ENCODE data around the gene TTLL11. TPM values are rescaled to one million over a fixed set of nuclear protein-coding genes. Genes with fewer than 3 reads are reported as not detected.

The TTLL11 gene
- total RNA-seq, 4 donors from 2014 or later: 9.8 to 18.6 (median 15.6) TPM

DNA sequence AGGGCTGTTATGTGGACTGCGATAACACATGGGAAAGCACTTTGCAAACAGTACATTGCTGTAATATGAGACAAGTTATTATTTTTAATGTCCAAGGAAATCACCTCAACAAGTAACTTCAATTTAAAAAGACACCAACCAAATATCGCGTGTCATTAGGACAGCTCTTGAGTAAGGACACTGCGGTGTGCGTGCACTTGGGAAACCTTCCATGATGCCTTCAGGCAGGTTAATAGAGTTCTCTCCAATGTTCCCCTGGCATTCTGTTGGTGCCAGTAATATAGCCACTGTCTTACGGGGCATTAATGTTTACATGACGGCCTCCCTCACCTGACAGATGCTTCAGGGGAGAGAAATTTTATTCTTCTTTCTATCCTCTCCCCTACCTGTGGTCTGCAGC, 42.9 kb downstream of the TTLL11 start:
- TF ChIP-seq, protein P1, sequence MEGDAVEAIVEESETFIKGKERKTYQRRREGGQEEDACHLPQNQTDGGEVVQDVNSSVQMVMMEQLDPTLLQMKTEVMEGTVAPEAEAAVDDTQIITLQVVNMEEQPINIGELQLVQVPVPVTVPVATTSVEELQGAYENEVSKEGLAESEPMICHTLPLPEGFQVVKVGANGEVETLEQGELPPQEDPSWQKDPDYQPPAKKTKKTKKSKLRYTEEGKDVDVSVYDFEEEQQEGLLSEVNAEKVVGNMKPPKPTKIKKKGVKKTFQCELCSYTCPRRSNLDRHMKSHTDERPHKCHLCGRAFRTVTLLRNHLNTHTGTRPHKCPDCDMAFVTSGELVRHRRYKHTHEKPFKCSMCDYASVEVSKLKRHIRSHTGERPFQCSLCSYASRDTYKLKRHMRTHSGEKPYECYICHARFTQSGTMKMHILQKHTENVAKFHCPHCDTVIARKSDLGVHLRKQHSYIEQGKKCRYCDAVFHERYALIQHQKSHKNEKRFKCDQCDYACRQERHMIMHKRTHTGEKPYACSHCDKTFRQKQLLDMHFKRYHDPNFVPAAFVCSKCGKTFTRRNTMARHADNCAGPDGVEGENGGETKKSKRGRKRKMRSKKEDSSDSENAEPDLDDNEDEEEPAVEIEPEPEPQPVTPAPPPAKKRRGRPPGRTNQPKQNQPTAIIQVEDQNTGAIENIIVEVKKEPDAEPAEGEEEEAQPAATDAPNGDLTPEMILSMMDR (IDR thresholded peaks at IDR 0.05): no peak
- no peak for TF ChIP-seq POLR2A (IDR thresholded peaks at IDR 0.05)
- TF ChIP-seq EP300 (IDR thresholded peaks at IDR 0.05): no peak
- no peaks in the 10 kb centered on the region for H3K27me3 ChIP-seq
- H3K4me1 ChIP-seq: peaks cover 0 to 9% (median 0%) of the 10 kb centered on the region in 4 donors
- peaks cover 0 to 15% (median 0%) of the 10 kb centered on the region in 3 donors for H3K36me3 ChIP-seq
- no peak overlapping the region for H3K4me3 ChIP-seq
- no peak overlapping the region for H3K27ac ChIP-seq
- DNase-seq (ENCODE audit: low spot score in 2 of 2): no peak
- peaks cover 0 to 7% (median 0%) of the 10 kb centered on the region in 4 donors for H3K9me3 ChIP-seq
- 90 to 96% methylated on average over 7 of the region's 7 CpGs for WGBS, 2 donors

DNA sequence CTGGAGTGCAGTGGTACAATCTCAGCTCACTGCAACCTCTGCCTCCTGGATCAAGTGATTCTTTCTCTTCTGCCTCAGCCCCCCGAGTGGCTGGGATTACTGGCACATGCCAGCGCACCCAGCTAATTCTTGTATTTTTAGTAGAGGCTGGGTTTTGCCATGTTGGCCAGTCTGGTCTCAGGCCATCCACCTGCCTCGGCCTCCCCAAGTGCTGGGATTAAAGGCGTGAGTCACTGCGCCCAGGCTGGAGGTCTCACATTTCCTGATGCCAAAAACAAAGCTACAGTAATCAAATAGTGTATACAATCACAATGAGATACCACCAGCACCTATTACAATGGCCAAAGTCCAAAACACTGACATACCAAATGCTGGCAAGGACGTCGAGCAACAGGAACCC, 51.1 kb downstream of the TTLL11 start:
- TF ChIP-seq POLR2A (IDR thresholded peaks at IDR 0.05): no peak
- TF ChIP-seq, protein P1 (IDR thresholded peaks at IDR 0.05): no peak

DNA sequence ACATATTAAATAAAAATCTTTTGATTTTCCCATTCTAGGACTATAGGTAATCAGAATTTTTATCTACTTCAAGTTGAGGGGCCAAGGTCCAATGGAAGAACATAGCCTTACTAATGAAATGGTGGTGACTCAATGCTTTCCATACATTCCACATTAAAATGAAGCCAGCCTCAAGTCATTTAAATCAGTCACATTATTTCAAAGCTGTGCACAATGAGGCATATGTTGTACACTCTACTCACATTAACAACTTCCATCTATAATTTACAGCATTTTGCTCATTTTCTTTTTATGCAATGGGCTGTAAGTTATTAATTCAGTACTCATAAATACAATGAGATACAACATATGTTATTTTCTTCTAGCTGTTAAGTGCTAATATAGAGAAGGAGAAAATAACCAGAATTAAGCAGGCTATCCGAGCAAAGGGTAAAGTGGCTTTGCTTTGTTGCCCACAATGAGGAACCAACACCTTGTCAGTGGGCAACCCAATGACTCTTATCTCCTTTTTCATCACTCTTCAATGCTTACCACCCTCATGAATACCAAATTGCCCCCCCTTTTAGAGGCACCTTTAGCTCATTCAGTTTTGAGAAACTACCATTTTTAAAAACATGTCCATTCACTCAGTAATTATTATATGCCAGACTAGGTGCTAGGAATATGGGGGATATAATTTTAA, 52.4 kb downstream of the TTLL11 start:
- Histone ChIP-seq H3K27me3 (no peaks in the 10 kb centered on the region), H3K36me3 (peaks cover 0 to 42% (median 0%) of the 10 kb centered on the region in 3 donors), H3K4me3 (no peak overlapping the region), H3K4me1 (peaks cover 0 to 8% (median 0%) of the 10 kb centered on the region in 4 donors), H3K27ac (no peak overlapping the region), H3K9me3 (peaks cover 0 to 2% (median 0%) of the 10 kb centered on the region in 4 donors)
- 0 to 46% methylated on average over 1 of the region's 1 CpG for WGBS, 2 donors
- no peak for DNase-seq (ENCODE audit: low spot score in 2 of 2)
- TF ChIP-seq EP300 (IDR thresholded peaks at IDR 0.05): no peak

More for the DNA sequence above, 51.1 kb downstream of the TTLL11 start:
- no peak overlapping the region for H3K27ac ChIP-seq
- H3K9me3 ChIP-seq: peaks cover 0 to 9% (median 0%) of the 10 kb centered on the region in 4 donors
- H3K27me3 ChIP-seq: no peaks in the 10 kb centered on the region
- no peak for DNase-seq (ENCODE audit: low spot score in 2 of 2)
- H3K4me1 ChIP-seq: peaks cover 0 to 8% (median 0%) of the 10 kb centered on the region in 4 donors
- WGBS, 2 donors: 86 to 94% methylated on average over 7 of the region's 7 CpGs
- no peak overlapping the region for H3K4me3 ChIP-seq
- H3K36me3 ChIP-seq: peaks cover 0 to 51% (median 0%) of the 10 kb centered on the region in 3 donors

DNA sequence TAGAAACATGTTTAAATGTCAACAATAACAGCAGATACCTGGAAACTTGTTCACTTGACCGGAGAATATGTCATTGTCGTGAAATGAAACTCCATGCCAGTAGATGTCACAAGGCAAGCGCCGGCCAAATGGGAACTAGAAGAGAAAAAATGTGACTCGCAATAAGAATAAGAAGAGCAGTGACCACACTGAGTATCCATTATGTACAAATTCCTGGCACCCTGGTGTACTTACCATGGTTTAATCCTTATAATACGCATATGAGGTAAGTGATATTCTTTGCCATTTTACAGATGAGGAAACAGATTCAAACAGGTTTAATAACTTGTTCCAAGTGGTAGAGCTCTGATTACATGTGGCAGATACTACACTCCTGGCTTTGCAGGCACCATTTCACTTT, 53.9 kb downstream of the TTLL11 start:
- DNase-seq (ENCODE audit: low spot score in 2 of 2): no peak
- Histone ChIP-seq H3K27ac (no peak overlapping the region), H3K4me1 (peaks cover 0 to 8% (median 0%) of the 10 kb centered on the region in 4 donors), H3K36me3 (peaks cover 0 to 45% (median 0%) of the 10 kb centered on the region in 3 donors), H3K4me3 (no peak overlapping the region), H3K27me3 (no peaks in the 10 kb centered on the region), H3K9me3 (peaks cover 0 to 2% (median 0%) of the 10 kb centered on the region in 4 donors)
- WGBS, 2 donors: 95 to 96% methylated on average over 6 of the region's 6 CpGs
- TF ChIP-seq POLR2A (IDR thresholded peaks at IDR 0.05): no peak
- TF ChIP-seq, protein P1 (IDR thresholded peaks at IDR 0.05): no peak
- no peak for TF ChIP-seq EP300 (IDR thresholded peaks at IDR 0.05)

DNA sequence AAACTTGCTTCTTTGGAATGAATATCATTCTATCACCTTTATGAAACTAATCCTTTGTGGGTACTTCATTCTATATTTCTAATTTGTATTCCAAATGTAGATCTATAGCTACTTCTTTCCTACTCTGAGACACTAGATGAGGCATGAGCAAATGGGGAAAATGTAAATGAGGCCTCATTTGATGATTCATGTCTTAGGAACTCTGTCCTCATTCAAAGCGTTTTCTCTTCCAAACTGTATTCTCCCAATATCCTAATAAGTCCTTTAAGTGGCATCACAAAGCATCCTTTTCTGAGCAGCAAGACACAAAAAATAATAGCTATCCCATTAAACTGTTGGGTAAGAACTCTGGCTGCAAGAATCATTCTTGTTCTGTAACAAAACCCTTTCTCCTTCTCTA, 56.1 kb downstream of the TTLL11 start:
- Histone ChIP-seq H3K27me3 (no peaks in the 10 kb centered on the region), H3K4me1 (peaks cover 0 to 17% (median 0%) of the 10 kb centered on the region in 4 donors), H3K9me3 (no peaks in the 10 kb centered on the region), H3K27ac (no peak overlapping the region), H3K4me3 (no peak overlapping the region), H3K36me3 (peaks cover 0 to 33% (median 0%) of the 10 kb centered on the region in 3 donors)
- 55 to 56% methylated on average over 1 of the region's 1 CpG for WGBS, 2 donors
- no peak for TF ChIP-seq POLR2A (IDR thresholded peaks at IDR 0.05)
- TF ChIP-seq, protein P1 (IDR thresholded peaks at IDR 0.05): no peak
- TF ChIP-seq EP300 (IDR thresholded peaks at IDR 0.05): no peak
- DNase-seq (ENCODE audit: low spot score in 2 of 2): no peak

Data from tibial nerve (tissue), 4 donors.